ENCODE results near the gene NPB.

Gene NPB

GRCh38 chr17:81870131-81870980 is 31.7 kb upstream of the NPB start:
- DNase-seq, result peak; percentile 57

- DNase-seq, result no peak
Observed at GRCh38 chr17:81870981-81871386, 31.1 kb upstream of the NPB start, which contains the start of gene ARHGDIA. ARHGDIA (minus strand) TSS chr17:81871337; CDS start chr17:81869930, 1,407 bp downstream.

- peak; percentile 94 for DNase-seq
Observed at GRCh38 chr17:81871387-81872230, 30.4 kb upstream of the NPB start.

- no peak for DNase-seq
Observed at GRCh38 chr17:81877569-81877968, 24.5 kb upstream of the NPB start.

- DNase-seq, result no peak
Observed at GRCh38 chr17:81878294-81878693, 23.7 kb upstream of the NPB start.

- no peak for DNase-seq
Observed at GRCh38 chr17:81879121-81879520, 22.9 kb upstream of the NPB start.

- no peak for DNase-seq
Observed at GRCh38 chr17:81884520-81884919, 17.5 kb upstream of the NPB start.

GRCh38 chr17:81884968-81885367 is 17.1 kb upstream of the NPB start:
- DNase-seq, result no peak

GRCh38 chr17:81885454-81885853 is 16.6 kb upstream of the NPB start:
- no peak for DNase-seq

GRCh38 chr17:81885869-81886548 is 16.0 kb upstream of the NPB start:
- no peak for DNase-seq

- no peak for DNase-seq
Observed at GRCh38 chr17:81888105-81888987, 13.7 kb upstream of the NPB start.

- DNase-seq, result no peak
Observed at GRCh38 chr17:81888988-81889595, 12.9 kb upstream of the NPB start.

GRCh38 chr17:81889602-81890001 is 12.4 kb upstream of the NPB start:
- DNase-seq, result no peak

GRCh38 chr17:81890447-81891302 is 11.4 kb upstream of the NPB start:
- peak; percentile 50 for DNase-seq

- no peak for DNase-seq
Observed at GRCh38 chr17:81891303-81891552, 10.8 kb upstream of the NPB start.

- no peak for DNase-seq
Observed at GRCh38 chr17:81895400-81895799, 6.6 kb upstream of the NPB start.

- no peak for DNase-seq
Observed at GRCh38 chr17:81898029-81898866, 3.8 kb upstream of the NPB start.

- no peak for DNase-seq
Observed at GRCh38 chr17:81898885-81899284, 3.2 kb upstream of the NPB start.

GRCh38 chr17:81899514-81900166 is 2.4 kb upstream of the NPB start:
- no peak for DNase-seq

Data from RPMI8226 (cell line).